ENCODE data around the gene HEATR5A. TPM values are rescaled to one million over a fixed set of nuclear protein-coding genes. Genes with fewer than 3 reads are reported as not detected.
"Not testable (repeated sequence)": the region's sequence is repeated elsewhere in the genome, so short reads cannot be mapped to it uniquely, and the experiment has no call there.

HEATR5A gene
- 9.1 TPM for polyA plus RNA-seq (2012; ENCODE audit: missing spikeins)

DNA sequence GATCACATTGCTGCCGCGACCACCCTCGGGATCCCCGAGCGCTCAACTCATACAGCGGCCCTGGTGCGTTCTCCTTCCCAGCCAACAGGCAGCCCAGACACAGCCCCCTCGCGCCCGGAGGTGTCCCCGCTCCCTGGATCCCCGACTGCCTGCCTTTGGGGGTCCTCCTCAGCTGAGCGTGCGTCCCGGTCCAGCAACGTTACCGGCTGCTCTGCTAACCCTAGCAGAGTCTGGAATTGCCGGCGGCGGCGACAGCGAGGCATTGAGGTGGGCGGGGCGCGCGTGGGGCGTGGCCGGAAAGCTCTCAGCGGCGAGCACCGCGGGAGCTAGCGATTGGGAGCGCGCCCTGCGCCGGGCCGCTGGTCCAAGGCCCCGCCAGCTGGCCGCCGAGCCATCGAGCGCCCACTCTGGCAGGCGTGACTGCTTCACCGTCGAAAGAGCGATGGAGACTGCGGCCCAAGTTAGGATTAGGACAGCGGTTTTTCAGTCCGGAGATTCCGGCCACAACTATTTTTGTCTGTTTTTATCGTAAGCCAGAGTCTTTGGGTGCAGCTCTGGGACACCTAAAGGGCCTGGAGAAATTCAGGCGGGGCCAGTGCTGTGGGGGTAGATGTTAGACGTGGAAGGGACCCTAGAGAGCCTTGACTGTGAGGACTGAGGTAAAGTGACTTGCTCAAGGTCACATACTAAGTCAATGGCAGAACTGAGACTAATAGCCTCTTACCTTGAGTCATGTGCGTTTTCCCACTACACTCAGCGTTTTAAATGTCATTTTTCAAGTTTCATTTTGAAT lies at the start of gene HEATR5A:
Gene HEATR5A (minus strand): TSS at position 232 of the 793 bp plus-strand sequence. CDS start 17,575 bp downstream, outside the sequence.
- peak; percentile 98 for FAIRE-seq

DNA sequence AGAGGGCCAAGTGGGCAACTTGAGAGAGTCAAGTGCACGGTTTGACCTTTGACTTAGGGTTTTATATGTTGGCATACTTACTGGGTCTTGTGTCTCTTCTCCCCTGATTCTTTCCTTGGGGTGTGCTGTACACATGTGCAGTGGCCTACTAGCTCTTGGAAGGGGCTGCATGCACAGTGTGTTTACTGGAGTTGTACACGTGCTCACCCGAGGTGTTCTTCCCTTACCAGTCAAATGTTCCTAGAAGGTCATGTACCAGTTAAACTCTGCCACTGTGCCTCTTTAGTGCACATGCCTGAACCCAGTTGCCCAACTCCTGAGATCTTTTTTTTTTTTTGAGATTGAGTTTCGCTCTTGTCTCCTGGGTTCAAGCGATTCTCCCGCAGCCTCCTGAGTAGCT lies 46.2 kb upstream of the HEATR5A start:
- no peak for FAIRE-seq

More for the DNA sequence above, at the start of gene HEATR5A:
- TF ChIP-seq TAF1 (IDR thresholded peaks at IDR 0.05; ENCODE audit: borderline replicate concordance, low read depth, low read length) (peak; percentile 83), POLR2AphosphoS5 (IDR thresholded peaks at IDR 0.05; ENCODE audit: low read depth, low read length) (peak; percentile 95), POLR2A (IDR thresholded peaks at IDR 0.05; ENCODE audit: low read depth, low read length) (peak; percentile 99)
- DNase-seq (ENCODE audit: insufficient read length): peak; percentile 82

GRCh38 chr14:31465111-31465510 lies 44.8 kb upstream of the HEATR5A start:
- DNase-seq (ENCODE audit: insufficient read length) (no peak), FAIRE-seq (no peak)
- TF ChIP-seq TAF1 (IDR thresholded peaks at IDR 0.05; ENCODE audit: borderline replicate concordance, low read depth, low read length) (no peak), POLR2AphosphoS5 (IDR thresholded peaks at IDR 0.05; ENCODE audit: low read depth, low read length) (no peak), POLR2A (IDR thresholded peaks at IDR 0.05; ENCODE audit: low read depth, low read length) (no peak)

More for the DNA sequence above, 46.2 kb upstream of the HEATR5A start:
- TF ChIP-seq TAF1 (IDR thresholded peaks at IDR 0.05; ENCODE audit: borderline replicate concordance, low read depth, low read length) (no peak), POLR2AphosphoS5 (IDR thresholded peaks at IDR 0.05; ENCODE audit: low read depth, low read length) (no peak), POLR2A (IDR thresholded peaks at IDR 0.05; ENCODE audit: low read depth, low read length) (no peak)
- DNase-seq (ENCODE audit: insufficient read length): no peak

GRCh38 chr14:31462450-31462849 lies 42.1 kb upstream of the HEATR5A start:
- not testable (repeated sequence) for FAIRE-seq; DNase-seq (ENCODE audit: insufficient read length)

- DNase-seq (ENCODE audit: insufficient read length) (no peak), FAIRE-seq (no peak)
- no peak for TF ChIP-seq POLR2A (IDR thresholded peaks at IDR 0.05; ENCODE audit: low read depth, low read length)
These were observed 41.2 kb upstream of the HEATR5A start for GRCh38 chr14:31461545-31461944.

DNA sequence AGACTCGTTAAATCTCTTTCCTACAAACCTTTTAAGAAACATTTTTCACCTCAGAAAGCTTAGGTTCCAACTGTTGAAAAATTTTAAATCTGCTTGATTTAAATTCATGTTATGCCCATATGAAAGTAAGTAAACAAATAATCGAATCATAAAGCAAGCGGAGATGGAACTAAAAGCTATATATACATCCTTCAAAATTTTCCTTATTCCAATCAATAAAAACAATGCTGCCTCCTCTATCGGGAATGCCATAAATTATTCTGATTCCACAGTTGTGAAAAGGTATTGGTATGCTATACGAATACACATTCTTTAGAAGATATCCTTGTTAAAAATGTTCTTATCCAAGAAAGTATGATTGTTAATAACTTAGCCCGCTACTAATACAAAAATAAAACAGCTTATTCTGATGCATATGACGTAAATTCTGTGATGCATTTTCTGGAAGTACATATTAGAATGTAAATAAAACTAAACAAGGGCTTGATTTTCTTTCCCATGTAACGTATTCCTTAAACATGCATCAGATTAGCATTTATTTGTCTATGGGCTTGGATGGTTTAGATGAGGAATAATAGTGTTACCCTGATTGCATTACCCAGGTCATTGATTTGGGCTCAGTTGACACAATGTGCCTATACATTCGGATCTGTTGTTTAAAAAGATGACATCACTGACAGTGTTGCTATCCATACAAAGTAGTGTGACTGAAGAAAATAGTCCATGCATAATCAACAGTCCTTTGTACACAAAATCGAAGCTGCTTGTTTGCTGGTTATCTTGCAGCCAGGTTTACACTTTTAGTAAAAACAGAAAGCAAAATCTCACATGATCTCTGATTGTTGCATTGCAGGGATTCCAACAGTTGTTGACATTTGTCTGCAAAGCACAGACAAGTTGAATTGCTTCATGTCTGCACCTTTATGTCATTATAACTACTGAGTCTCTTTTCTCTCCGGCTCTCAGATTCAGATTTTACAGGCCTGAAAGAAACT lies 37.6 kb upstream of the HEATR5A start:
- DNase-seq (ENCODE audit: insufficient read length): no peak
- peak; percentile 38 for FAIRE-seq
- TF ChIP-seq POLR2AphosphoS5 (IDR thresholded peaks at IDR 0.05; ENCODE audit: low read depth, low read length) (no peak), TAF1 (IDR thresholded peaks at IDR 0.05; ENCODE audit: borderline replicate concordance, low read depth, low read length) (no peak), POLR2A (IDR thresholded peaks at IDR 0.05; ENCODE audit: low read depth, low read length) (no peak)

- FAIRE-seq: peak; percentile 97
- TF ChIP-seq TAF1 (IDR thresholded peaks at IDR 0.05; ENCODE audit: borderline replicate concordance, low read depth, low read length): 0 out of 2 replicates have a peak, but pooled peaks have one; percentile 45
- TF ChIP-seq POLR2A (IDR thresholded peaks at IDR 0.05; ENCODE audit: low read depth, low read length): peak; percentile 90
- peak; percentile 88 for TF ChIP-seq POLR2AphosphoS5 (IDR thresholded peaks at IDR 0.05; ENCODE audit: low read depth, low read length)
- DNase-seq (ENCODE audit: insufficient read length): peak; percentile 85
These were observed 36.7 kb upstream of the HEATR5A start, which contains the start of gene DTD2 for GRCh38 chr14:31456841-31457664. Gene DTD2 (minus strand): TSS chr14:31457506. CDS start chr14:31457393, 113 bp downstream.

- FAIRE-seq: peak; percentile 62
- no peak for TF ChIP-seq TAF1 (IDR thresholded peaks at IDR 0.05; ENCODE audit: borderline replicate concordance, low read depth, low read length)
- no peak for TF ChIP-seq POLR2AphosphoS5 (IDR thresholded peaks at IDR 0.05; ENCODE audit: low read depth, low read length)
- no peak for TF ChIP-seq POLR2A (IDR thresholded peaks at IDR 0.05; ENCODE audit: low read depth, low read length)
- DNase-seq (ENCODE audit: insufficient read length): no peak
These were observed 29.7 kb upstream of the HEATR5A start for GRCh38 chr14:31449971-31450610.

GRCh38 chr14:31449136-31449535 lies 28.8 kb upstream of the HEATR5A start:
- no peak for TF ChIP-seq POLR2AphosphoS5 (IDR thresholded peaks at IDR 0.05; ENCODE audit: low read depth, low read length)
- no peak for TF ChIP-seq TAF1 (IDR thresholded peaks at IDR 0.05; ENCODE audit: borderline replicate concordance, low read depth, low read length)
- no peak for TF ChIP-seq POLR2A (IDR thresholded peaks at IDR 0.05; ENCODE audit: low read depth, low read length)
- DNase-seq (ENCODE audit: insufficient read length) (no peak), FAIRE-seq (no peak)

DNA sequence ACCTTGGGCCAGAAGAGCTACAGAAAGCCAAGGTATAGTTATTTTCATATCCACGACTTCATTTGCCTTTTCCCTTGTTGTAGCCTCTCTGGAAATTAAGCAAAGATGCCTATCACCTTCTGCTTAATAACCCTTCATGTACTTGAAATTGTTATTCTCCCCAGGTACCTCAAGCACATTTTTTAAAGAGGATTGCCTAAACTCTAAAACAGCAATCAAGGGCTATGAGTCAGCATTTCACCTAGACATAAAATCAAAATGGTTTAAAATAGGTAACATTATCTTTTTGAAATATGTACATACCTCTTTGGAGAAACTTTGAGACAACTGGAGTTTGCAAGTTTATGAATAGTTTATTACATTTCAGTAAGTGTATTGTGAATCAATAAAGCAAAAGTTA lies 25.4 kb upstream of the HEATR5A start:
- FAIRE-seq (no peak), DNase-seq (ENCODE audit: insufficient read length) (no peak)
- TF ChIP-seq TAF1 (IDR thresholded peaks at IDR 0.05; ENCODE audit: borderline replicate concordance, low read depth, low read length) (no peak), POLR2A (IDR thresholded peaks at IDR 0.05; ENCODE audit: low read depth, low read length) (no peak), POLR2AphosphoS5 (IDR thresholded peaks at IDR 0.05; ENCODE audit: low read depth, low read length) (no peak)
